A549 (cell line): ENCODE results near the gene SMAD6. TPM values are rescaled to one million over a fixed set of nuclear protein-coding genes. Genes with fewer than 3 reads are reported as not detected.

Experiments
- ATAC-seq, 2 experiments: fragments of 200-7000 bp in 1 of 2; fragments of >200 bp in 1 of 2; cut with Nextera tagmentation in 1 of 2; cut with Tn5 transposase in 1 of 2; 3 replicates each; pipeline versions ENCODE4 v1.8.0 to v1.9.1; 2018 to 2020; ENCODE audit warnings: mild to moderate bottlenecking in 1 of 2, moderate library complexity in 1 of 2
- CTCF ChIA-PET: fragments of 300-600 bp; sonication (Branson Sonifier 250); formaldehyde crosslinking; extraction: SDS; loops from one replicate; lab custom pipeline; 2021; ENCODE audit warnings: antibody characterized with exemption, inconsistent platforms; lab: Yijun Ruan, JAX
- POLR2A ChIA-PET: fragments of 350-600 bp; formaldehyde crosslinking; extraction: SDS; loops from one replicate; lab custom pipeline; 2021; ENCODE audit warnings: antibody characterized with exemption, inconsistent platforms; lab: Yijun Ruan, JAX
- DNase-seq, 2 experiments: peaks; one replicate each; pipeline versions ENCODE4 v3.0.0 to v3.0.0-alpha.2; 2011 to 2016; ENCODE audit warnings: low read depth in 1 of 2, low spot score in 1 of 2
- FAIRE-seq: peaks from 2 replicates; lab custom pipeline; 2011; peaks lifted over from hg19 to GRCh38; lab: Jason Lieb, UNC
- H3K27ac ChIP-seq, 2 experiments: fragments of >200 bp; sonication (Bioruptor Twin); formaldehyde crosslinking; 3 replicates each; pipeline ENCODE4 v1.5.1; 2016 to 2017
- H3K4me1 ChIP-seq: fragments of >200 bp; sonication (Bioruptor Twin); formaldehyde crosslinking; 3 replicates; pipeline ENCODE4 v1.6.1; 2016
- H3K4me2 ChIP-seq: fragments of >200 bp; sonication (Bioruptor Twin); formaldehyde crosslinking; 3 replicates; pipeline ENCODE4 v1.6.1; 2016
- H3K4me3 ChIP-seq: fragments of >200 bp; sonication (Bioruptor Twin); formaldehyde crosslinking; 3 replicates; pipeline ENCODE4 v1.5.1; 2016
- H3K9me3 ChIP-seq: fragments of >200 bp; sonication (Bioruptor Twin); formaldehyde crosslinking; 3 replicates; pipeline ENCODE4 v1.6.1; 2016
- CTCF ChIP-seq: fragments of >200 bp; sonication (Bioruptor Twin); formaldehyde crosslinking; IDR thresholded peaks from 3 replicates; pipeline ENCODE4 v1.5.1; 2016
- EHMT2 ChIP-seq: fragments of 200-600 bp; sonication (generic); IDR thresholded peaks from 2 replicates; pipeline ENCODE4 v1.6.1; 2016; ENCODE audit warnings: antibody characterized with exemption, low read depth, mild to moderate bottlenecking, moderate library complexity
- ELK1 ChIP-seq: fragments of 150-350 bp; IDR thresholded peaks from 2 replicates; pipeline ENCODE4 v1.6.1; 2014; ENCODE audit warnings: low read depth, mild to moderate bottlenecking, low read length
- ESRRA ChIP-seq: fragments of 150-350 bp; IDR thresholded peaks from 2 replicates; pipeline ENCODE4 v1.6.1; 2014; ENCODE audit warnings: mild to moderate bottlenecking, low read length, borderline replicate concordance
- FOXS1 ChIP-seq: fragments of 250-450 bp; sonication (Bioruptor Pico); IDR thresholded peaks from 2 replicates; pipeline ENCODE4 v1.5.0; 2020; ENCODE audit warnings: mild to moderate bottlenecking, moderate library complexity
- HES2 ChIP-seq: fragments of >200 bp; sonication (Bioruptor Twin); formaldehyde crosslinking; IDR thresholded peaks from 2 replicates; pipeline ENCODE4 v1.6.1; 2016
- HEYL ChIP-seq: fragments of 250-450 bp; sonication (Bioruptor Pico); IDR thresholded peaks from 2 replicates; pipeline ENCODE4 v1.8.0; 2021; ENCODE audit warnings: mild to moderate bottlenecking, moderate library complexity
- HOXB13 ChIP-seq: fragments of 250-450 bp; sonication (Bioruptor Pico); IDR thresholded peaks from 2 replicates; pipeline ENCODE4 v1.5.0; 2020; ENCODE audit warnings: low read depth, mild to moderate bottlenecking, moderate library complexity
- JUN ChIP-seq, 2 experiments: fragments of >200 bp; sonication (Bioruptor Twin); formaldehyde crosslinking; IDR thresholded peaks; 2 replicates in 1 of 2; 3 replicates in 1 of 2; pipeline ENCODE4 v1.6.1; 2016 to 2017
- KDM1A ChIP-seq: fragments of 200-600 bp; sonication (generic); IDR thresholded peaks from 2 replicates; pipeline ENCODE4 v1.6.1; 2016; ENCODE audit warnings: low read depth, mild to moderate bottlenecking
- KDM5A ChIP-seq: fragments of 200-600 bp; sonication (generic); IDR thresholded peaks from 2 replicates; pipeline ENCODE4 v1.6.1; 2016; ENCODE audit warnings: antibody characterized with exemption, mild to moderate bottlenecking
- MAX ChIP-seq: IDR thresholded peaks from 2 replicates; pipeline ENCODE4 v1.6.1; 2012
- NPAS2 ChIP-seq: fragments of 250-450 bp; sonication (Bioruptor Pico); IDR thresholded peaks from 2 replicates; pipeline ENCODE4 v1.8.0; 2022; ENCODE audit warnings: mild to moderate bottlenecking, moderate library complexity, borderline replicate concordance
- PBX3 ChIP-seq: IDR thresholded peaks from 2 replicates; pipeline ENCODE4 v1.6.1; 2012
- POLR2AphosphoS2 ChIP-seq: conservative IDR thresholded peaks from 2 replicates; pipeline ENCODE4 v1.6.1; 2012; ENCODE audit warnings: low read length, improper control_type of control experiment, inconsistent platforms
- RAD21 ChIP-seq, 2 experiments: fragments of >200 bp in 1 of 2; sonication (Bioruptor Twin) in 1 of 2; formaldehyde crosslinking in 1 of 2; IDR thresholded peaks in 1 of 2; conservative IDR thresholded peaks in 1 of 2; 2 replicates in 1 of 2; 3 replicates in 1 of 2; pipeline ENCODE4 v1.6.1; 2012 to 2018; ENCODE audit warnings: inconsistent platforms in 1 of 2
- RARB ChIP-seq: fragments of 250-450 bp; sonication (Bioruptor Pico); IDR thresholded peaks from 2 replicates; pipeline ENCODE4 v1.8.0; 2021; ENCODE audit warnings: mild to moderate bottlenecking, moderate library complexity
- RCOR1 ChIP-seq: fragments of 150-350 bp; IDR thresholded peaks from 2 replicates; pipeline ENCODE4 v1.6.1; 2014; ENCODE audit warnings: antibody characterized with exemption, low read length, low read depth
- REST ChIP-seq: fragments of 200-600 bp; sonication (generic); IDR thresholded peaks from 2 replicates; pipeline ENCODE4 v1.6.1; 2016; ENCODE audit warnings: antibody characterized with exemption, mild to moderate bottlenecking, moderate library complexity
- SMC3 ChIP-seq: fragments of >200 bp; sonication (Bioruptor Twin); formaldehyde crosslinking; IDR thresholded peaks from 3 replicates; pipeline ENCODE4 v1.6.1; 2018; ENCODE audit warnings: inconsistent platforms
- TFCP2L1 ChIP-seq: fragments of 250-450 bp; sonication (Bioruptor Pico); IDR thresholded peaks from 2 replicates; pipeline ENCODE4 v1.5.0; 2021; ENCODE audit warnings: mild to moderate bottlenecking
- ZC3H11A ChIP-seq: fragments of 450-650 bp; IDR thresholded peaks from 2 replicates; pipeline ENCODE4 v1.6.1; 2014; ENCODE audit warnings: antibody characterized with exemption, mild to moderate bottlenecking
- ZSCAN20 ChIP-seq: fragments of 250-450 bp; sonication (Bioruptor Pico); IDR thresholded peaks from 2 replicates; pipeline ENCODE4 v1.8.0; 2022; ENCODE audit warnings: mild to moderate bottlenecking, moderate library complexity
- WGBS: methylation state at CpG from one replicate; pipeline ENCODE4 v1.1.6; 2017; ENCODE audit errors: missing lambda C conversion rate; 5-methylcytosine and 5-hydroxymethylcytosine counted together
- polyA plus RNA-seq, 4 experiments: library from polyadenylated mRNA; depleted of rRNA in 3 of 4; stranded (reverse); fragments of >200 nt; fragmentation: RNase III in 1 of 4; extraction: RNeasy Plus Mini Kit Qiagen cat#74134 plus additional on column Dnase treatment in 1 of 4; gene quantifications; 2 replicates in 3 of 4; 3 replicates in 1 of 4; pipeline ENCODE4 v1.2.3, GENCODE V29; 2011 to 2017

The SMAD6 gene
- polyA plus RNA-seq, 2 of the 4 experiments (the other 2 are of a cell fraction), result 9.6 to 46.6 TPM

- H3K27ac ChIP-seq, result peak overlapping the region; percentile 37 to 56; a peak in 5 of 6 replicates
- DNase-seq (peak; percentile 88 to 93), FAIRE-seq (peak; percentile 67), ATAC-seq (peak; percentile 58 to 74)
- ChIA-PET CTCF (interaction anchor here (0.6 to 24.6 kb wide), 33 partner anchors 9 to 362 kb away, joined by 3 to 779 read pairs (median 5); no protein-coding TSS in a partner anchor), POLR2A (interaction anchor here (0.5 to 0.6 kb wide), 2 partner anchors 43 to 94 kb away, joined by 4 to 5 read pairs; no protein-coding TSS in a partner anchor)
- H3K9me3 ChIP-seq, result no peaks in the 10 kb centered on the region
- H3K4me1 ChIP-seq, result peaks cover 19% of the 10 kb centered on the region
- no peak for TF ChIP-seq EHMT2
- no peak for TF ChIP-seq HOXB13
- TF ChIP-seq RCOR1, result no peak
- TF ChIP-seq MAX, result peak; percentile 80
- TF ChIP-seq HES2, result no peak
- TF ChIP-seq JUN (IDR thresholded peaks at IDR 0.05), result no peak
- TF ChIP-seq POLR2AphosphoS2, result no peak
- peak; percentile 84 for TF ChIP-seq SMC3
- no peak for TF ChIP-seq ZC3H11A
- no peak for TF ChIP-seq ZSCAN20 (CRISPR knock-in tag)
- TF ChIP-seq KDM1A, result no peak
- TF ChIP-seq HEYL, result no peak
- TF ChIP-seq PBX3, result no peak
- TF ChIP-seq NPAS2 (CRISPR knock-in tag), result no peak
- peak; percentile 79 to 84 for TF ChIP-seq RAD21 (conservative IDR thresholded peaks at IDR 0.05 in 1 of 2, IDR thresholded peaks at IDR 0.05 in 1 of 2)
- TF ChIP-seq TFCP2L1 (CRISPR knock-in tag), result no peak
- TF ChIP-seq KDM5A, result no peak
- TF ChIP-seq ELK1, result no peak
- TF ChIP-seq CTCF, result peak; percentile 84
- no peak for TF ChIP-seq ESRRA
- H3K4me2 ChIP-seq, result peak overlapping the region; percentile 31; the same call in 2 of the 3 replicates
- WGBS, result 9% methylated on average over 6 of the region's 6 CpGs
- no peak overlapping the region for H3K4me3 ChIP-seq
These were observed 3.6 kb upstream of the SMAD6 start for GRCh38 chr15:66698318-66698961.

GRCh38 chr15:66698971-66699370 lies 3.1 kb upstream of the SMAD6 start:
- ATAC-seq, result no peak

More at GRCh38 chr15:66698971-66699370, 3.1 kb upstream of the SMAD6 start:
- FAIRE-seq (no peak), DNase-seq (no peak)
- ChIA-PET POLR2A (interaction anchor here (0.6 kb wide), 1 partner anchor 93 kb away, joined by 5 read pairs; no protein-coding TSS in a partner anchor), CTCF (interaction anchor here (0.6 to 24.6 kb wide), 21 partner anchors 8 to 204 kb away, joined by 3 to 779 read pairs (median 4); no protein-coding TSS in a partner anchor)
- Histone ChIP-seq H3K9me3 (no peaks in the 10 kb centered on the region), H3K27ac (peak overlapping the region; percentile 8 to 56; a peak in 4 of 6 replicates), H3K4me3 (no peak overlapping the region), H3K4me1 (peaks cover 19% of the 10 kb centered on the region), H3K4me2 (peak overlapping the region; percentile 31; the same call in 1 of the 3 replicates)
- WGBS, result 89% methylated on average over 6 of the region's 6 CpGs
- TF ChIP-seq FOXS1 (no peak), RARB (CRISPR knock-in tag) (no peak), REST (no peak)
